ENCODE measurements around the gene DCANP1.
A peak's percentile ranks its signal among the peaks of the same experiment; 100 is the strongest.

DNA sequence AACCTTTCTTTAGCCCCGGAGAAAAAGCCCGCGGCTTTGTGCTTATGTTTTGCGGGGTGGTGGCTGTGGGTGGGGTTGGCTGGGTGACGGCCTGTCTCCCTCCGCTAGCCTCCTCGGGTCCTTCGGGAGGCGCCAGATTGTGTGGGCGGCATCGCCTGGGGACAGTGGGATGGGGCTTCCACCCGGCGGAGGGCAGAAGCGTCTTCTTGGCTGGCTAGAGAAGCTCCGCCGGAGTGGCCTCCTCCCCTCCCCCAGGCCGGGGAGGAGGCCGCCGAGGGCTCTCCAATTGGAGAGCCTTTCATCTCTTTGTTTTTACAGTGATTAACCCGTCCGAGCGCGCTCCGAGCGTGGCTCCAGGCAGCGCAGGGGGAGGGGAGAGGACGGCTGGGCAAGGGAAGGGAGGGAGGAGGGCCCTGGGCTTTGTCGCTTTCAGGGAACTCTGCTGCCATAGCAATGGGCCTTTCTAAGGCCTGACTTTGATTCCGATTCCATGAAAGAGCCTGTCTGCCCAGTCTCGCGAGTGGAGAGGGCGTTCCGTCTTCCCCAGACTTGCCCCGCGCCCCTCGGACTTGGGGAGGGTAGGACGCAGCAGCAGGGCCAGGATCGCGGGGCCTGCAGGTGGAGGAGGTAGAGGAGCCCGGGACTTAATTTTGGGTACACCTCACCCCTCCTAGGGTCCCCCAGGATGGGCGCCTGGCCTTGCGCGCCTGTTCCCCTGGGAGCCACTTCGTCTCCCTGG lies 41.7 kb upstream of the DCANP1 start:
- TF ChIP-seq, protein P1, sequence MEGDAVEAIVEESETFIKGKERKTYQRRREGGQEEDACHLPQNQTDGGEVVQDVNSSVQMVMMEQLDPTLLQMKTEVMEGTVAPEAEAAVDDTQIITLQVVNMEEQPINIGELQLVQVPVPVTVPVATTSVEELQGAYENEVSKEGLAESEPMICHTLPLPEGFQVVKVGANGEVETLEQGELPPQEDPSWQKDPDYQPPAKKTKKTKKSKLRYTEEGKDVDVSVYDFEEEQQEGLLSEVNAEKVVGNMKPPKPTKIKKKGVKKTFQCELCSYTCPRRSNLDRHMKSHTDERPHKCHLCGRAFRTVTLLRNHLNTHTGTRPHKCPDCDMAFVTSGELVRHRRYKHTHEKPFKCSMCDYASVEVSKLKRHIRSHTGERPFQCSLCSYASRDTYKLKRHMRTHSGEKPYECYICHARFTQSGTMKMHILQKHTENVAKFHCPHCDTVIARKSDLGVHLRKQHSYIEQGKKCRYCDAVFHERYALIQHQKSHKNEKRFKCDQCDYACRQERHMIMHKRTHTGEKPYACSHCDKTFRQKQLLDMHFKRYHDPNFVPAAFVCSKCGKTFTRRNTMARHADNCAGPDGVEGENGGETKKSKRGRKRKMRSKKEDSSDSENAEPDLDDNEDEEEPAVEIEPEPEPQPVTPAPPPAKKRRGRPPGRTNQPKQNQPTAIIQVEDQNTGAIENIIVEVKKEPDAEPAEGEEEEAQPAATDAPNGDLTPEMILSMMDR (IDR thresholded peaks at IDR 0.05; ENCODE audit: extremely low read depth in 1 of 2, insufficient read depth in 1 of 2, low read depth in 1 of 2, low read length in 2 of 2): no peak
- TF ChIP-seq POLR2AphosphoS5 (IDR thresholded peaks at IDR 0.05; ENCODE audit: insufficient read depth, low read depth, low read length): no peak
- TF ChIP-seq POLR2A (IDR thresholded peaks at IDR 0.05; ENCODE audit: low read depth, low read length): no peak
- TF ChIP-seq EZH2 (IDR thresholded peaks at IDR 0.05; ENCODE audit: borderline replicate concordance, low read depth, low read length, severe bottlenecking): peak; percentile 16

Measured in endothelial cell of umbilical vein (primary cell).